K562 (cell line): ENCODE results near the gene TRA2B.

Experiments
- GABPB1 ChIP-seq: sonication (generic); formaldehyde crosslinking; IDR thresholded peaks from 2 replicates; pipeline ENCODE4 v1.8.0; 2022; ENCODE audit warnings: mild to moderate bottlenecking, missing genetic modification reagents
- KLF16 ChIP-seq: IDR thresholded peaks from 2 replicates; pipeline ENCODE4 v1.6.1; 2016; ENCODE audit warnings: antibody characterized with exemption
- POLR2AphosphoS5 ChIP-seq: IDR thresholded peaks from 2 replicates; pipeline ENCODE4 v1.6.1; 2011; ENCODE audit warnings: mild to moderate bottlenecking, low read depth, low read length, moderate library complexity; ENCODE audit not compliant: control insufficient read depth, insufficient read depth
- RFX5 ChIP-seq: IDR thresholded peaks from 2 replicates; pipeline ENCODE4 v1.6.1; 2011; ENCODE audit warnings: low read depth, mild to moderate bottlenecking, improper control_type of control experiment, low read length

DNA sequence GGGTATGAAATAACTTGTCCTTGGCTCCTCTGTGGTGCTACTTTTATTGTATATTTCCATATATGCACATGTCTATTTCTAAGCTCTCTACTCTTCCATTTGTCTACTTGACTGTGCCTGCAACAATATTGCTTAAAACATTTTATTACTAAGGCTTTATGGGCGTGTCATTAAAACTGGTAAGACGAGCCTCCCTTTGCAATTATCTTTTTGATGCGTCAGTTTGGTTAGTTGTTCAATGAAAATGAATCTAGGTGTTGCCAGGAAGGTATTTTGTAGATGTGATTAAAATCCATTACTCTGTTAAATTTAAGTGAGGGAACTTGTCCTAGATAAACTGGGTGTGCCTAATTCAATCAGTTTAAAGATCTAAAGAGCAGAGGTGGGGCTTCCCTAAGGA lies 12.9 kb upstream of the TRA2B start:
- TF ChIP-seq RFX5: no peak
- no peak for TF ChIP-seq POLR2AphosphoS5
- TF ChIP-seq GABPB1 (CRISPR knock-in tag): no peak
- TF ChIP-seq KLF16: no peak
